RWPE1 (cell line): ENCODE data around the gene RTKN2.
A peak's percentile ranks its signal among the peaks of the same experiment; 100 is the strongest.

Experiments used
- CTCF ChIA-PET: fragments of 350-600 bp; sonication (Branson Sonifier 250); formaldehyde crosslinking; extraction: SDS; loops from one replicate; lab custom pipeline; 2021; lab: Yijun Ruan, JAX
- POLR2A ChIA-PET: fragments of 400-600 bp; formaldehyde crosslinking; extraction: SDS; loops from one replicate; lab custom pipeline; 2020; ENCODE audit warnings: antibody characterized with exemption; ENCODE audit not compliant: low non-redundant PET; lab: Yijun Ruan, JAX
- DNase-seq: peaks from one replicate; pipeline ENCODE4 v3.0.0; 2012; ENCODE audit warnings: low spot score
- H3K27ac ChIP-seq: fragments of 450-650 bp; 2 replicates; pipeline ENCODE4 v1.5.1; 2017
- CTCF ChIP-seq: fragments of 450-650 bp; conservative IDR thresholded peaks from 2 replicates; pipeline ENCODE4 v1.5.1; 2017; ENCODE audit warnings: low read depth, mild to moderate bottlenecking

Gene RTKN2

GRCh38 chr10:62234077-62234605 lies 34.5 kb downstream of the RTKN2 start:
- no peak overlapping the region for H3K27ac ChIP-seq
- CTCF ChIA-PET, result no interaction called here
- TF ChIP-seq CTCF, result no peak
- no peak for DNase-seq
- POLR2A ChIA-PET, result interaction anchor here (0.6 kb wide), 1 partner anchor 868 kb away, joined by 5 read pairs; no protein-coding TSS in a partner anchor

- CTCF ChIA-PET, result no interaction called here
- no peak overlapping the region for H3K27ac ChIP-seq
- POLR2A ChIA-PET, result interaction anchor here (0.6 kb wide), 1 partner anchor 869 kb away, joined by 5 read pairs; no protein-coding TSS in a partner anchor
- TF ChIP-seq CTCF, result no peak
- no peak for DNase-seq
Measured at GRCh38 chr10:62233356-62234076, 35.1 kb downstream of the RTKN2 start.

GRCh38 chr10:62231805-62232204 lies 36.8 kb downstream of the RTKN2 start:
- no peak for TF ChIP-seq CTCF
- ChIA-PET CTCF (interaction anchor here (0.7 kb wide), 1 partner anchor 95 kb away, joined by 7 read pairs; no protein-coding TSS in a partner anchor), POLR2A (no interaction called here)
- no peak for DNase-seq
- peak overlapping the region; percentile 60; the same call in 1 of the 2 replicates for H3K27ac ChIP-seq

GRCh38 chr10:62231371-62231770 lies 37.3 kb downstream of the RTKN2 start:
- POLR2A ChIA-PET, result no interaction called here
- CTCF ChIA-PET, result interaction anchor here (0.7 kb wide), 1 partner anchor 94 kb away, joined by 7 read pairs; no protein-coding TSS in a partner anchor
- no peak for TF ChIP-seq CTCF
- no peak overlapping the region for H3K27ac ChIP-seq
- DNase-seq, result peak; percentile 49

- no peak for TF ChIP-seq CTCF
- no peak overlapping the region for H3K27ac ChIP-seq
- ChIA-PET CTCF (no interaction called here), POLR2A (no interaction called here)
- DNase-seq, result no peak
Measured at GRCh38 chr10:62230344-62231121, 38.1 kb downstream of the RTKN2 start.

- DNase-seq, result no peak
- TF ChIP-seq CTCF, result no peak
- no peak overlapping the region for H3K27ac ChIP-seq
- ChIA-PET POLR2A (no interaction called here), CTCF (no interaction called here)
Measured at GRCh38 chr10:62225362-62225761, 43.3 kb downstream of the RTKN2 start.
